Stimulated activated CD8-positive, alpha-beta memory T cell treated with anti-CD3 and anti-CD28 coated beads, Interleukin-4, amount 100 ng/mL, for 1 hour (primary cell): ENCODE measurements around the gene PSIP1.
A peak's percentile ranks its signal among the peaks of the same experiment; 100 is the strongest.
"Not testable (repeated sequence)": the region's sequence is repeated elsewhere in the genome, so short reads cannot be mapped to it uniquely, and the experiment has no call there.

ENCODE experiments used
- DNase-seq, 2 donors: peaks; one replicate each; pipeline ENCODE4 v3.0.0-alpha.2; 2020; ENCODE audit warnings: low read depth in 2 of 2, low spot score in 1 of 2

Gene PSIP1

DNA sequence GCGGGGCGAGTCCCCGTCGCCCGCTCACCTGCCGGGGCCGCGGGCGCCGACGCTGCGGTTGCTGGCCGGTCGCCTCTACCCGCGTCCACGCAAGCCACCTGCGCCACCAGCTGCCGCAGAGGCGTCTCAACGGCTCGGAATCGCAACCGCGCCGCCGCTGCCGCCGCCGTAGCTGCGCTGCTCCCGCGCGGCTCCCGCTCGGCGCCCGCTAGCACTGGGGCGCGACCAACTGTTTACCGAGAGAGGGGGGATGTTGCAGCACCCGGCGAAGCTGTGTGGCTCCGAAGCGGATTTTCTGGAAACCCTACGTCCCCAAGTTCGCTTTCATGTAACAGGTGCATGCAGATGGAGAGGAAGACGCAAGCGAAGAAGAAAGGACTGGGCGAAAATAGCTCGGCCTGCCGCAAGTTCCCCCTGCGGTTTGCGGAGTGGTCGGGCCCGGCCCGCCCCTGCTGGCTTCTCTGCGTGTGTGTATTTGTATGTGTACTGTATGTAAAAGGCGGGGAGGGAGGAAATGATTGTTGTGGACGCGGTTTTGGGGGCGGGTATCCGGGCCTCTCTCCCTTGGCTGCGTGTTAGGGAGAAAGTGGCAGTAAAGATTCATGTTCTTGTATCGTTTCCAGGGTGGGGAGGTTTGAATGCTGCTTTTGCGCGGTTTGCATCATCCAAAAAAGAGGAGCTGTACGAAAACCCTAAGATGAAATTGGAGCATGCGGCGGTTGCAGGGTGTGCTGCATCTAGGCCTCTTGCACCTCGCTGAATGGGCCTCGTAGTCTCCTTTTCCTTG is at the start of gene PSIP1:
Gene PSIP1, minus strand, starts transcription at position 182 of the 787 bp plus-strand sequence. CDS start 782 bp downstream, outside the sequence.
- peak; percentile 69 to 71 for DNase-seq

DNA sequence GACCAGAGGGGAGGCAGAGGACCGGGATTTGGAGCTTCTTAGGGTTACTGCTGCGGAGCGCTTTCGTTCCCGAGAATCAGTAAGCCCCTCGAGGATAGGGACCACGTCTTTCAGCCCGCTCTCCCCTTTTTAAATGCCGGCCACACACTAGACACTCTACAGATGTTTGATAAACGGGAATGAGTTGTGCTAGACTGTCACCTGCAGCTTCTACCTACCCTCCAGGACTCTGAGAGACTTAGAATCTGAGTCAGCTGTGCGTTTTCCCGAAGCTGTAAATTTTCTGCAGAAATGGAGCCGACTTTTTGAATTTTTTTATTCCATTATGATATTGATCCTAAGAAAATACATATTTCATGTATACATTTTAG is 42.7 kb upstream of the PSIP1 start:
- no peak for DNase-seq

DNA sequence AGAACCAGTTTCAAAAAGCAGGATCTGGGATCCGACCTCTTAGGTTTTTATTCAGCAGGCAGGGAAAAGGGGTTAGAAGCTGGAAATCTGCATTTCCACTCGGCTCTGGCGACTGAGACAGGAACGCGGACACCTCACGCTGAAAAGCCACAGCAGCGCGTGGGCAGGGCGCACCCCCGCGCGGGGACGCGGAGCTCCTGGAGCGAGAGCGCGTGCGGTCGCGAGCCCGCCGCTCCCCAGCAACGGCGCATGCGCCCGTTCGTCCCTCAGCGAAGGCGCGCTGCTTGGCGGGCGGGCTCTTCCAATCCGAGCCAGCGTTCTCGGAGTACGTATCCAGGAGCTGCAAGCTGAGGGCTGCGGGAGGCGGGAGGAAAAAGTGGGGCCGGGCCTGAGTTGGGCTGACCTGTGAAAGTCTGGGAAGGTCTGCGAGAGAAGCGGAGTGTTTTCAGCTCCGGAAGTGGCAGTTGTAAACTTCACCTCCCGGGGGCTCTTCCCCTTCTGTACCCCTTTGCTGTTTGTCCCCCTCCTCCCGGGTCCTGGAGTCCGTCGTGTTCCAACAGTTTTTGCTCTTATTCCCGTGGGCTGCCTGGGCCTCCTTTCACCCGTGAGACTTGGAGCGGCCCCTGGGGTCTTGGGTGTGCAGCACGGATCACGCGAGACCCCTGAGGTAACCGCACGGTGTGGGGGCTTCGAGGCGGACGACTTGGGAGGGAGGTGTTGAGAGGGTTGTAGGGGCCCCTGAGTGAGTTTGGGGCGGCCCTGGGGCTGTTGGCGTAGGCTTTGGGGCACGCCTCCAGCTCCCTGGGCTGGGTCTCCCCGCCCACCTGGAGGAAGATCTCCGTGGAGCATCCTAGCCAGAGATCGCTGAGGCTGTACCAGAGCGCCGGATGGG is 42.1 kb upstream of the PSIP1 start, which contains the start of gene CCDC171:
Gene CCDC171, plus strand, starts transcription at position 408 of the 892 bp plus-strand sequence. CDS start 11,046 bp downstream, outside the sequence.
- peak; percentile 52 to 68 for DNase-seq

DNA sequence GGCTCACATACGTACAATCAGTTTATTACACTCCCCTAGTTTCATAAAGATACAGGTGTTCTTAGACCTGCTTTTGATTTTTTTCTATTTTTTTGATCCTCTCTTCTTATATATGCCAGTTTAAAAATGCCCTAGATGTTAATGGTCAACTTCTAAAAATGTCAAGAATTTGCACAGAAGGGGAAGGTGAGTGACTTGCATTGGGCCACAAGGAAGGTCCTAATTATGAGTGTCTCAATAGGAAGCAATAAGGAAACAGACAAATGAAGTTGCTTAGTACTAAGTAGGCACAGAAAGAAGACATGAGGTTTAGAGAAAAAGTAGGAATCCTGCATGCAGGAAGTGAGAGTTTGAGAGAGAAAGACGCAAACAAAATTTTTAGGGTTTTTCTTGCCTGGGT is 38.8 kb upstream of the PSIP1 start:
- DNase-seq = no peak

DNA sequence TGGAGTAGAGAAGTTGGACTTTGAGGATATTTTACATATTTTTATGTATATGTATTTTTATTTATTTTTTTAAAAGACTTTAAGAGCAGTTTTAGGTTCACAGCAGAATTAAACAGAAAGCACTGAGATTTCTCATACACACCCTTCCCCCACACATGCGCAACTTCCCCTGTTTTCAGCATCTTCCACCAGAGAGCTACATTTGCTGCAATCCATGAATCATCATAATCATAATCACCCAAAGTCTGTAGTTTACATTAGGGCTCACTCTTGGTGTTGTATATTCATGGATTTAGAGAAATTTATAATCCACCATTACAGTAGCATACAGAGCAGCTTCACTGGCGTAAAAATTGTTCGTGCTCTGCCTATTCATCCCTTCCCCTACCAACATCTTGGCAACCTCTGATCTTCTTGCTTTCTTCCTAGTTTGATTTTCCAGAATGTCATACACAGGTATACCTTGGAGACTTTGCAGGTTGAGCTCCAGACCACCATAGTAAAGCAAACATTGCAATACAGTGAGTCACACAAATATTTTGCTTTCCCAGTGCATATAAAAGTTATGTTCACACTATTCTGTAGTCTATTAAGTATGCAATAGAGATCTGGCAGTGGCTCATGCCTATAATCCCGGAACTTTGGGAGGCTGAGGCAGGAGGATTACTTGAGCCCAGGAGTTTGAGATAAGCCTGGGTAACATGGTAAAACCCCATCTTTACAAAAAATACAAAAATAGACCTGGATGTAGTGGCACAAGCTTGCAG is 32.5 kb upstream of the PSIP1 start:
- DNase-seq = no peak

GRCh38 chr9:15542624-15543023 is 31.9 kb upstream of the PSIP1 start:
- DNase-seq = no peak

DNA sequence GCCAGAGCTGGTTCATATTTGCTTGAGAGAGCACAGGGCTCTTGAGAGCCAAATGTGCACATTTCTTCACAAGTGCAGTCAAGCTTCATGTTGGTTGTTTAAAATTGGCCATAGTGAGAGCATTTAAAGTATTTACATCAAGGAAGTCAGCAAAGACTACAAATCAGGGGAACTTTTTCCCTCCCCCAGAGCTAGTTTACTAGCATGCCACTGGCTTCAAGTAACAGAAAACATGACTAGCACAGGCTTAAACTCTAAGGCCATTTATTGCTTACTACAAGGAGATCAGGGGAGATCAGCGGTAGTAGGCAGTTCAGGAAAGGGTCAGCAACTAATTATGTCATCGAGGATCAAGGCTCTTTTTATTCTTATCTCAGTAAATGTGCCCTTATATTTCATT is 31.1 kb upstream of the PSIP1 start:
- DNase-seq = no peak

GRCh38 chr9:15531380-15531779 is 20.6 kb upstream of the PSIP1 start:
- DNase-seq = no peak

- DNase-seq = no peak
Measured at GRCh38 chr9:15529566-15530324, 19.0 kb upstream of the PSIP1 start.

DNA sequence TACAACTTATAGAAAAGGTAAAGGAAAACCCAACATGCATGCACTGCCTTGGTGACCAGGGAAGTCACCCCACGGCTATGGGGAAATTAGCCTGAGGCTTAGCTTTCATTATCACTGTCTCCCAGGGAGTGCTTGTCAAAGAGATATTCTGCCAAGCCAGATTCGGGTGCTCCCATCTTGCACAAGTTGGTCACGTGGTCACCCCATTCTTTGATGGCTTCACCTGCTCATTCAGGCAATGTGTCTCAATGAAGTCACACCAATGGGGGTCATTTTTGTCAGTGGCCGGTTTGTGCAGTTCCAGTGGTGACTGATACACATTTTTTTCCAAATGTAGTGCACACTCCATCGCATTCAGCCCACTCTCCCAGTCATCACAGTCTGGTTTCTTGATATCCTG is 16.3 kb upstream of the PSIP1 start:
- DNase-seq = not testable (repeated sequence)

- DNase-seq = no peak
Measured at GRCh38 chr9:15525958-15526357, 15.2 kb upstream of the PSIP1 start.

DNA sequence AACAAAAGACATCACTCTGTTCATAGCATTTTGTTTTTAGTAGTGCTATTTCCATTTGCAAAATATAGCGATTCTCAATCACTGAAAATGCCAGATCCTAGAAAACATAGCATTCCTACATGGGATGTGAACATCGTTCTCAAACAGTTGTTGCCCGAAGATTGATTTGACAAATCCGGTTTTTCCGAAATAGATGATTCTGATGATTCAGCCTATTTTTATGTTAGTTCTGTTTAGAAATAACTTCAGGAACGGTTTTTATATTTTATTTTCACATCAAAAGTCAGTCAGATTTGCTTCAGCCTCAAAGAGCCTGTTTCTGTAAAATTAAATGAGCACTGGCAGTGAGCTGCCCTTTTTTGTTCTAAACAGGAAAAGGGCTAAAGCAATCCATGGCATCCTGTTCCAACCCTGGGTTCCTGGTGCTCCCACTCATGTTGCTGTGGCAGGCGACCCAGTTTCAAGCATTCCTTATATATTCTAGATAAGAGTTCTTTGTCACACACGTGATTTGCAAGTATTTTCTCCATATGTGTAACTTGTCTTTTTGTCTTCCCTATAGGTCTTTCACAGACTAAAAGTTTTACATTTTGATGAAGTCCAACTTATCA is 14.2 kb upstream of the PSIP1 start:
- DNase-seq = no peak

DNA sequence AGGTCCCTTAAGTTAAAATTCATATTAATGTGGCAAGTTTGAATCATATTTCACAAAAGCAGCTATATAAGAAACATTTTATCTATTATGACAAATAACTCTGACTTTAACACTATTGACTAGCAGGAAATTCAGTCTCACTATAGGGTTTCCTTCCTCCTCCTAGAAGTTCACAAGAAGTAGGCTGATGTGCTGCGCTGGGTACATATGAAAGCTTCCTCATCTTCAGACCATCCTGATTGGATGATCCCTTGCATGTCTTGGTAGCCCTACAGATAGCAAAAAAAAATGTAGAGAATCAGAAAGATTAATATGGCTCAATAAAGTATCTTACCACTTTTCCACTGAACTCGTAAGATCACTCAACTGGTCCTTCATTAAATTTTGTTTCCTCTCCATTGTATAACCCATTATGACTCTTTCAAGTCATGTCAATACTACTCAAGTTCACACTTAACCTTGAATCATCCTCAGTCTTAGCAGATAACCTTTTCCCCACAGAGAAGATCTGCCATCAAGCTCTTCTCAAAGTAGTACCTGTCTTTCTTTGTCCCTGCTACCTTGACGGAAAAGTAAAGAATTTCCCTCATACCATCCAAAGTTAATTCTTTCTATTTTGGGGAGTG is 11.5 kb upstream of the PSIP1 start:
- no peak for DNase-seq

- no peak for DNase-seq
Measured at GRCh38 chr9:15521254-15521653, 10.5 kb upstream of the PSIP1 start.

- no peak for DNase-seq
Measured at GRCh38 chr9:15519831-15520230, 9.1 kb upstream of the PSIP1 start.

GRCh38 chr9:15513335-15513734 is 2.6 kb upstream of the PSIP1 start:
- DNase-seq = no peak

- no peak for DNase-seq
Measured at GRCh38 chr9:15512889-15513288, 2.1 kb upstream of the PSIP1 start.

DNA sequence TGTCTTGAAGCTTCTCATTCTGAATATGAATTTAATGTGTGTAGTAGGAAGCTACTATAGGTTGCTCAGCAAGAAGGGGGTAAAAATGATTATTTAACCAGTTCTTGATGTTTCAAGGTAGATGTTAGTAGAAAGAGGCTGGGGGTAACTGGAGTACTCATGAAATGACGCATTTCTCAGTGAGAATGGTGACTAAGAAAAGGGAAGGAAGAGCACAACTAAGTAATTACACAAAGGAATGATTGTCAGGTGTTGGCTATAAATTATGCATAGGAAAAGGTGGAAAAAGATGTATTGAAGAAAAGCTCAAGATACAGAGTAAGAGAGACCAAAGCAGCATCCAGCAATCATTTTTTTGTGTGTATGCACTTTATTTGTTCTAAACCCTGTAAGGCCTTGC is 1.4 kb upstream of the PSIP1 start:
- DNase-seq = no peak

DNA sequence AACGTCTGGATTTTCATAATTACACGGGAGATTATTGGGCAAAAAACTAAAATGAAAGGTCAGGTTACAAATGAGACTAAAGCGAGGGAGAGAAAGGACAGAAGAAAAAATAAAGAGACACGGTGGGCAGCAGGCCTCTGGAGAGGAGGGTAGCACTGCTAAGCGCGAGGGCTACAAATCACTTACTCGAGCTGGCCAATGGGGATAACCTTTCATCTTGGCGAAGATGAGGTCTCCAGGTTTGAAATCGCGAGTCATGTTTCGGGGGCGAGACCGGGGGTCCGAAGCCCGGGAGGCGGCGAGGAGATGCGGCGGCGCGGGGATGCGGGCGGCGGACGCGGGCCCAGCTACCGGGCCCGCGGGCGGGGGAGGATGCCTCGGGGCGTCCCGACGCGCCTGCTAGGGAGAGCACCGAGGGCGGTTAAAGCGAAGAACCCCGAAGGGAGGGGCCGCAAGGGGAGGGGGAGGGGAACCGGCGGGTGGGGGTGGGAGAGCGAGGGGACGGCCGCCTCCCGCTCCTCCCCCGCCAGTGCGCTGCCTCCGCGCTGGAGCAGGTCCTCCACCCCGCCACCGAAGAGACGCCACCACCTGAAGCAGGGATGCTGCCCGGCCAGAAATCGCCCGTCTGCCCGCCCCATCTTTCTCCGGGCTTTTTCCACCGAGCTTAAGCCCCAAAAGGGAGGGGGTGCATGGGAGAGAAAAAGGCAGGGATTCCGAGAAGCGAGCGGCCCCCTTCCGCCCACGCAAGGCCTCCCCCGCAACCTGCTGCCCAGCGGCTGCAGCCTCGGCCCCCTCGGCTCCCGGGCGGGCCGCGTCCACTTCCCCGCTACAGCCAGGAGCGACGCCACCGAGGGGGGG is 610 bp downstream of the PSIP1 start:
- peak; percentile 19 to 37 for DNase-seq
